ENCODE data around the gene CENPV.

GRCh38 chr17:16298140-16298662 lies 55.1 kb downstream of the CENPV start:
- TF ChIP-seq, protein P1, sequence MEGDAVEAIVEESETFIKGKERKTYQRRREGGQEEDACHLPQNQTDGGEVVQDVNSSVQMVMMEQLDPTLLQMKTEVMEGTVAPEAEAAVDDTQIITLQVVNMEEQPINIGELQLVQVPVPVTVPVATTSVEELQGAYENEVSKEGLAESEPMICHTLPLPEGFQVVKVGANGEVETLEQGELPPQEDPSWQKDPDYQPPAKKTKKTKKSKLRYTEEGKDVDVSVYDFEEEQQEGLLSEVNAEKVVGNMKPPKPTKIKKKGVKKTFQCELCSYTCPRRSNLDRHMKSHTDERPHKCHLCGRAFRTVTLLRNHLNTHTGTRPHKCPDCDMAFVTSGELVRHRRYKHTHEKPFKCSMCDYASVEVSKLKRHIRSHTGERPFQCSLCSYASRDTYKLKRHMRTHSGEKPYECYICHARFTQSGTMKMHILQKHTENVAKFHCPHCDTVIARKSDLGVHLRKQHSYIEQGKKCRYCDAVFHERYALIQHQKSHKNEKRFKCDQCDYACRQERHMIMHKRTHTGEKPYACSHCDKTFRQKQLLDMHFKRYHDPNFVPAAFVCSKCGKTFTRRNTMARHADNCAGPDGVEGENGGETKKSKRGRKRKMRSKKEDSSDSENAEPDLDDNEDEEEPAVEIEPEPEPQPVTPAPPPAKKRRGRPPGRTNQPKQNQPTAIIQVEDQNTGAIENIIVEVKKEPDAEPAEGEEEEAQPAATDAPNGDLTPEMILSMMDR (IDR thresholded peaks at IDR 0.05 in 4 of 5, conservative IDR thresholded peaks at IDR 0.05 in 1 of 5): no peak
- no peak for TF ChIP-seq POLR2A (IDR thresholded peaks at IDR 0.05)

Data from gastrocnemius medialis (tissue), 4 donors.